Measurements from ENCODE around the gene NANS. TPM values are rescaled to one million over a fixed set of nuclear protein-coding genes. Genes with fewer than 3 reads are reported as not detected.
"Not testable (repeated sequence)": the region's sequence is repeated elsewhere in the genome, so short reads cannot be mapped to it uniquely, and the experiment has no call there.

NANS gene
- total RNA-seq, 1 donor from 2014 or later = 40.3 TPM

GRCh38 chr9:98101416-98101815 lies 44.9 kb downstream of the NANS start:
- DNase-seq = no peak

- no peak for DNase-seq
Measured at GRCh38 chr9:98101868-98102273, 45.3 kb downstream of the NANS start.

- DNase-seq = no peak
Measured at GRCh38 chr9:98104445-98104881, 47.9 kb downstream of the NANS start.

GRCh38 chr9:98105006-98105405 lies 48.5 kb downstream of the NANS start:
- no peak for DNase-seq

- no peak for DNase-seq
Measured at GRCh38 chr9:98107926-98108325, 51.4 kb downstream of the NANS start.

- DNase-seq = no peak
Measured at GRCh38 chr9:98108531-98109031, 52.0 kb downstream of the NANS start.

GRCh38 chr9:98109052-98109451 lies 52.5 kb downstream of the NANS start:
- DNase-seq = no peak

GRCh38 chr9:98117097-98117496 lies 60.6 kb downstream of the NANS start:
- DNase-seq = not testable (repeated sequence)

GRCh38 chr9:98117984-98118639 lies 61.6 kb downstream of the NANS start:
- peak; percentile 42 for DNase-seq

GRCh38 chr9:98118640-98119601 lies 62.4 kb downstream of the NANS start, which contains the start of gene TRIM14:
Gene TRIM14 (minus strand): TSS chr9:98119222. CDS start chr9:98119188, 34 bp downstream.
- peak; percentile 49 for DNase-seq

GRCh38 chr9:98120476-98120875 lies 63.9 kb downstream of the NANS start:
- no peak for DNase-seq

GRCh38 chr9:98121058-98121457 lies 64.5 kb downstream of the NANS start:
- peak; percentile 34 for DNase-seq

GRCh38 chr9:98124091-98124490 lies 67.6 kb downstream of the NANS start:
- DNase-seq = not testable (repeated sequence)

GRCh38 chr9:98124637-98125426 lies 68.3 kb downstream of the NANS start:
- no peak for DNase-seq

GRCh38 chr9:98127226-98127625 lies 70.7 kb downstream of the NANS start:
- no peak for DNase-seq

- DNase-seq = no peak
Measured at GRCh38 chr9:98128316-98128715, 71.8 kb downstream of the NANS start.

- DNase-seq = no peak
Measured at GRCh38 chr9:98129451-98129881, 72.9 kb downstream of the NANS start.

- DNase-seq = not testable (repeated sequence)
Measured at GRCh38 chr9:98130060-98130459, 73.5 kb downstream of the NANS start.

GRCh38 chr9:98130576-98131228 lies 74.2 kb downstream of the NANS start:
- DNase-seq = no peak

- DNase-seq = no peak
Measured at GRCh38 chr9:98132158-98132557, 75.6 kb downstream of the NANS start.
